K562 (cell line): Measurements from ENCODE around the gene ZNF143. TPM values are rescaled to one million over a fixed set of nuclear protein-coding genes. Genes with fewer than 3 reads are reported as not detected.

ENCODE experiments used
- BHLHE40 ChIP-seq: IDR thresholded peaks from 2 replicates; pipeline ENCODE4 v1.6.1; 2011; ENCODE audit warnings: low read length, improper control_type of control experiment
- CBX2 ChIP-seq: fragments of 200-600 bp; sonication (generic); IDR thresholded peaks from one replicate; pipeline ENCODE4 v1.6.1; 2012; ENCODE audit warnings: mild to moderate bottlenecking, low read length, inconsistent platforms; ENCODE audit not compliant: insufficient read depth, poor library complexity, severe bottlenecking
- CBX8 ChIP-seq: fragments of 200-600 bp; sonication (generic); IDR thresholded peaks from 2 replicates; pipeline ENCODE4 v1.6.1; 2012; ENCODE audit warnings: borderline replicate concordance, mixed run types, low read depth, mild to moderate bottlenecking, moderate library complexity, mixed read lengths, low read length, control low read depth, inconsistent platforms; ENCODE audit not compliant: poor library complexity, severe bottlenecking; ENCODE audit errors: extremely low read depth
- FUS ChIP-seq: fragments of 200-400 bp; formaldehyde crosslinking; optimal IDR thresholded peaks from 2 replicates; pipeline ENCODE3; 2017; ENCODE audit warnings: low read depth, low read length
- MAX ChIP-seq: sonication (generic); formaldehyde crosslinking; IDR thresholded peaks from 2 replicates; pipeline ENCODE4 v1.9.0; 2022; ENCODE audit warnings: mild to moderate bottlenecking, missing genetic modification reagents
- MECOM ChIP-seq: fragments of 250-450 bp; sonication (Bioruptor Pico); IDR thresholded peaks from 2 replicates; pipeline ENCODE4 v1.8.0; 2022; ENCODE audit warnings: inconsistent platforms
- MTA1 ChIP-seq: fragments of 450-650 bp; IDR thresholded peaks from 2 replicates; pipeline ENCODE4 v1.6.1; 2017; ENCODE audit warnings: borderline replicate concordance
- MXI1 ChIP-seq: IDR thresholded peaks from 2 replicates; pipeline ENCODE4 v1.6.1; 2011; ENCODE audit warnings: low read depth, mild to moderate bottlenecking, improper control_type of control experiment, low read length
- NR2C1 ChIP-seq, 2 experiments: fragments of 450-650 bp; IDR thresholded peaks; 2 replicates each; pipeline ENCODE4 v1.6.1; 2017; ENCODE audit warnings: mild to moderate bottlenecking in 2 of 2, antibody characterized with exemption in 1 of 2, inconsistent platforms in 1 of 2, missing compliant biosample characterization in 1 of 2, missing genetic modification characterization in 1 of 2
- POLR2AphosphoS2 ChIP-seq: IDR thresholded peaks from 2 replicates; pipeline ENCODE4 v1.6.1; 2012; ENCODE audit warnings: low read length, improper control_type of control experiment
- PYGO2 ChIP-seq: fragments of 450-650 bp; IDR thresholded peaks from 2 replicates; pipeline ENCODE4 v1.6.1; 2016; ENCODE audit warnings: mild to moderate bottlenecking, missing genetic modification characterization, moderate library complexity, missing compliant biosample characterization
- RBM15 ChIP-seq: fragments of 200-400 bp; formaldehyde crosslinking; IDR thresholded peaks from 2 replicates; pipeline ENCODE4 v1.6.1; 2018; ENCODE audit warnings: mild to moderate bottlenecking, low read length, moderate library complexity; ENCODE audit not compliant: insufficient read depth
- RBM39 ChIP-seq: fragments of 200-400 bp; formaldehyde crosslinking; optimal IDR thresholded peaks from 2 replicates; pipeline ENCODE3; 2018; ENCODE audit warnings: low read depth, low read length
- RREB1 ChIP-seq: fragments of 250-450 bp; sonication (Bioruptor Pico); IDR thresholded peaks from 2 replicates; pipeline ENCODE4 v1.4.0; 2020
- SMARCB1 ChIP-seq: IDR thresholded peaks from 2 replicates; pipeline ENCODE4 v1.6.1; 2011; ENCODE audit warnings: improper control_type of control experiment, low read depth; ENCODE audit not compliant: insufficient read length
- TAF1 ChIP-seq: IDR thresholded peaks from 2 replicates; pipeline ENCODE4 v1.6.1; 2011; ENCODE audit warnings: mild to moderate bottlenecking, low read length, moderate library complexity; ENCODE audit not compliant: insufficient read depth, control insufficient read depth, severe bottlenecking; ENCODE audit errors: extremely low read depth
- TAL1 ChIP-seq: fragments of 450-650 bp; IDR thresholded peaks from 2 replicates; pipeline ENCODE4 v1.6.1; 2016; ENCODE audit warnings: mild to moderate bottlenecking
- TBP ChIP-seq: optimal IDR thresholded peaks from 2 replicates; pipeline ENCODE3; 2011; ENCODE audit warnings: low read depth, low read length, improper control_type of control experiment
- TEAD1 ChIP-seq, 2 experiments: fragments of 450-650 bp in 1 of 2; sonication (generic) in 1 of 2; formaldehyde crosslinking; IDR thresholded peaks; 2 replicates each; pipeline versions ENCODE4 v1.4.0 to v1.8.0; 2020 to 2022; ENCODE audit warnings: mild to moderate bottlenecking in 2 of 2, missing genetic modification reagents in 1 of 2
- XRCC4 ChIP-seq: IDR thresholded peaks from one replicate; pipeline ENCODE4 v1.6.1; 2011; ENCODE audit not compliant: insufficient read depth, insufficient read length; ENCODE audit errors: extremely low read depth
- ZNF174 ChIP-seq: fragments of 250-450 bp; sonication (Bioruptor Pico); IDR thresholded peaks from 2 replicates; pipeline ENCODE4 v1.4.0; 2020; ENCODE audit warnings: mild to moderate bottlenecking
- ZNF586 ChIP-seq: fragments of 450-650 bp; formaldehyde crosslinking; conservative IDR thresholded peaks from 2 replicates; pipeline ENCODE4 v1.4.0; 2020; ENCODE audit warnings: mild to moderate bottlenecking, moderate library complexity
- ZNF707 ChIP-seq: fragments of 250-450 bp; sonication (Bioruptor Pico); conservative IDR thresholded peaks from 2 replicates; pipeline ENCODE4 v1.8.0; 2022; ENCODE audit warnings: inconsistent platforms, mild to moderate bottlenecking, moderate library complexity
- polyA plus RNA-seq, 8 experiments: library from polyadenylated mRNA; depleted of rRNA in 4 of 8; stranded (reverse) in 5 of 8; unstranded in 3 of 8; fragments of >200 nt; fragmentation: Nextera tagmentation in 2 of 8; fragmentation: Illumina TruSeq in 1 of 8; extraction: Ambion mirVana in 2 of 8; extraction: Trizol in 1 of 8; gene quantifications; 2 replicates each; pipeline versions ENCODE4 v1.2.1 to v1.2.3, GENCODE V29; 2011 to 2014; ENCODE audit warnings: inconsistent platforms in 1 of 8, missing spikeins in 1 of 8
- total RNA-seq, 7 experiments: library from RNA; depleted of rRNA in 6 of 7; stranded (reverse); fragments of >200 nt in 6 of 7; fragmentation: Illumina TruSeq in 2 of 7; extraction: Trizol in 2 of 7; gene quantifications; 2 replicates each; pipeline versions ENCODE4 v1.2.1 to v1.2.3, GENCODE V29; 2011 to 2021; ENCODE audit warnings: low replicate concordance in 1 of 7

Gene ZNF143
- total and polyA plus RNA-seq, 9 of the 15 experiments (the other 6 are each of a cell fraction or from before 2014, with no cell fraction given) = 18.4 to 58.5 (median 27.1) TPM

GRCh38 chr11:9460322-9461062 is at the start of gene ZNF143 (continued):
- TF ChIP-seq POLR2AphosphoS2 (no peak; the same call in 1 of the 2 replicates), ZNF586 (no peak), CBX2 (no peak), XRCC4 (no peak), BHLHE40 (peak; percentile 26), MECOM (CRISPR knock-in tag) (no peak), MTA1 (peak; percentile 94), FUS (no peak), SMARCB1 (no peak), ZNF707 (no peak), ZNF174 (CRISPR knock-in tag) (no peak), MAX (CRISPR knock-in tag) (no peak; the same call in 1 of the 2 replicates), TAF1 (peak; percentile 90), RBM39 (no peak), RBM15 (no peak), MXI1 (no peak), NR2C1 (IDR thresholded peaks at IDR 0.05) (peak; percentile 88), NR2C1 (tag; IDR thresholded peaks at IDR 0.05) (0 out of 2 replicates have a peak, but pooled peaks have one; percentile 22), TBP (peak; percentile 85), RREB1 (CRISPR knock-in tag) (peak; percentile 54; the same call in 1 of the 2 replicates), PYGO2 (peak; percentile 49; the same call in 1 of the 2 replicates), TEAD1 (CRISPR knock-in tag; IDR thresholded peaks at IDR 0.05) (peak in 1 of 2 experiments; percentile 40; a peak in 1 of 4 replicates), CBX8 (no peak), TAL1 (no peak)
